GM18517 (cell line): ENCODE results near the gene PHF14.
A peak's percentile ranks its signal among the peaks of the same experiment; 100 is the strongest.
"Not testable (repeated sequence)": the region's sequence is repeated elsewhere in the genome, so short reads cannot be mapped to it uniquely, and the experiment has no call there.

Experiments
- ATAC-seq: cut with Tn5 transposase; IDR thresholded peaks from one replicate; pipeline ENCODE4 v1.9.1; 2021; ENCODE audit warnings: mild to moderate bottlenecking, moderate library complexity; ENCODE audit not compliant: unreplicated experiment

The PHF14 gene

GRCh38 chr7:10973061-10973941 is at the start of gene PHF14:
PHF14 (plus strand) TSS chr7:10973872; CDS start chr7:10974324, 452 bp downstream.
- peak; percentile 95 for ATAC-seq

- no peak for ATAC-seq
Observed at GRCh38 chr7:10924370-10924769, 49.3 kb upstream of the PHF14 start.

- ATAC-seq, result not testable (repeated sequence)
Observed at GRCh38 chr7:10928203-10928602, 45.5 kb upstream of the PHF14 start.

GRCh38 chr7:10930551-10930950 is 43.1 kb upstream of the PHF14 start:
- no peak for ATAC-seq

DNA sequence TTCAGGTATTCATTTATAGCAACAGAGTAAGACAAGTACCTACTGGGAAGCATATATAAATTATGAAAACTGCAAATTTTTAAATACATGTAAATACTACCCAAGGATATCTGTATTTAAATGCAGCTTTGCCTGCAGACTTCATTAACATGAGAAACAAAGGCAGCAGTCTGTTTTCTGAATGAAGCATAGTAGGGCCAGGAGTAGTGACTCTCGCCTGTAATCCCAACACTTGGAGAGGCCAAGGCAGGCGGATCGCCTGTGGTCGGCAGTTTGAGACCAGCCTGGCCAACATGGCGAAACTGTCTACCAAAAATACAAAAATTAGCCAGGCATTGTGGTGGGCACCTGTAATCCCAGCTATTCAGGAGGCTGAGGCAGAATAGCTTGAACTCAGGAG is 42.5 kb upstream of the PHF14 start:
- ATAC-seq, result no peak

- ATAC-seq, result no peak
Observed at GRCh38 chr7:10934292-10934691, 39.4 kb upstream of the PHF14 start.

- peak; percentile 27 for ATAC-seq
Observed at GRCh38 chr7:10939237-10939910, 34.3 kb upstream of the PHF14 start.

- peak; percentile 85 for ATAC-seq
Observed at GRCh38 chr7:10939911-10940703, 33.6 kb upstream of the PHF14 start.

DNA sequence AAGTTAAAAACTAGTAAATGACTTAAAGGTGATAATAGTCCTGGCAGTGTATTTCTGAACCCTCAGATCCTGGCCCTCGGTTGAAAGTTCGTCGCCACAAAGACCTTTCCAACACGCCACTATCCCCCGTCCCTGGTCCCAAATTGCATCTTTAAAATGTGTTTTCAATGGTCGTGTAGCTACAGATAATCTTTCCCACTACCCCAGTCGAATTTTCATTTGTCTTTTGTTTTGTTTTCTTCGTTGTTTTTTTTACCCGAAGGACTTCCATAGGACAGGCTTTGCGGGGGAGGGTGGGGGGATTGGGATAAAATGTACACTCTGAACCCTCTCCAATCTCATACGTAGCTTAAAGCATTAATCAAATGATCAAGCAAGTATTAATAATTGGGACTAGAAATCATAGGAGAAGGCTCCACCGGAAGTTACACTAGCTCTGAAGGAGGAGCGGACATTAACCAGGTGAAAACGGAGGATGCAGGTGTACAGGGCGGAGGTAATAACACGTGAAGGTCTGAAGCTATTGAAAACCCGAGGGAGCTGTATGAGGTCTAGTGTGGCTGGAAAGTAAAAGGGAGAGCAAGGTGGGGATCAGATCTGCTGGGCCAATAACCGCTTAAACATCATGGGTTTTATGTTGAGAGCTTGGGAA is 32.8 kb upstream of the PHF14 start:
- ATAC-seq, result no peak

GRCh38 chr7:10950494-10950893 is 23.2 kb upstream of the PHF14 start:
- no peak for ATAC-seq

DNA sequence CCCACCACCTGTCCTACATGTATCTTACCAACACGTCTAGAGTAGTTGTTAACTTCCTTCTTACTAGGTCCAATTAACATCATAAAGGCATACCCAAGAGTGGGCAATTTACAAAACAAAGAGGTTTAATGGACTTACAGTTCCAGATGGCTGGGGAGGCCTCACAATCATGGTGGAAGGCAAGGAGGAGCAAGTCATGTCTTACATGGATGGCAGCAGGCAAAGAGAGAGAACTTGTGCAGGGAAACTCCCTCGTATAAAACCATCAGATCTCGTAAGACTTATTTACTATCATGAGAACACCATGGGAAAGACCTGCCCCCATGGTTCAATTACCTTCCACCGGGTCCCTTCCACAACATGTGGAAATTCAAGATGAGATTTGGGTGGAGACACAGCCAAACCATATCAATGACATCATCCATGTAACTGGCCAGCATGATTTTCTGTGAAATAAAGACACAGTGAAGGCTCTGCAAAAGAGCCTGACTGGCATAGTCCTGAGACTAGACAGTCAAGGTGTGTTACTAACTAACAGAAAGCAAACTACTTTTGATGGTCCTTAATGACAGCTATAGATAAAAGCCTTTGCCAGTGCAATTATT is 22.6 kb upstream of the PHF14 start:
- not testable (repeated sequence) for ATAC-seq

GRCh38 chr7:10952588-10952987 is 21.1 kb upstream of the PHF14 start:
- no peak for ATAC-seq

DNA sequence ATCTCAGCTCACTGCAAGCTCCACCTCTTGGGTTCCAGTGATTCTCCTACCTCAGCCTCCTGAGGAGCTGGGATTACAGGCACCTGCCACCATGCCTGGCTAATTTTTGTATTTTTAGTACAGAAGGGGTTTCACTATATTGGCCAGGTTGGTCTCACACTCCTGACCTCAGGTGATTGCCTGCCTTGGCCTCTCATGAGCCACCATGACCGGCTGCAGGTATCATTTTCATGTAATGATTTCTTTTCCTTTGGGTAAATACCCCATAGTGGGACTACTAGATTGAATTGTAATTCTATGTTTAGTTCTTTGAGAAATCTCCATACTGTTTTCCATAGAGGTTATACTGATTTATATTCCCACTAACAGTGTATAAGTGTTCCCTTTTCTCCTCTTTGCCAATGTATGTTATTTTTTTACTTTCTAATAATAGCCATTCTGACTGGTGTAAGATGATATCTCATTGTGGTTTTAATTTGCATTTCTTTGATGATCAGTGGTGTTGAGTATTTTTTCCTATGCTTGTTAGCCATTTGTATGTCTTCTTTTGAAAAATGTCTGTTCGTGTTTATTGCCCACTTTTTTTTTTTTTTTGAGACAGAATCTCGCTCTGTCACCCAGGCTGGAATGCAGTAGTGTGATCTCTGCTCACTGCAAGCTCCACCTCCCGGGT is 20.5 kb upstream of the PHF14 start:
- not testable (repeated sequence) for ATAC-seq

DNA sequence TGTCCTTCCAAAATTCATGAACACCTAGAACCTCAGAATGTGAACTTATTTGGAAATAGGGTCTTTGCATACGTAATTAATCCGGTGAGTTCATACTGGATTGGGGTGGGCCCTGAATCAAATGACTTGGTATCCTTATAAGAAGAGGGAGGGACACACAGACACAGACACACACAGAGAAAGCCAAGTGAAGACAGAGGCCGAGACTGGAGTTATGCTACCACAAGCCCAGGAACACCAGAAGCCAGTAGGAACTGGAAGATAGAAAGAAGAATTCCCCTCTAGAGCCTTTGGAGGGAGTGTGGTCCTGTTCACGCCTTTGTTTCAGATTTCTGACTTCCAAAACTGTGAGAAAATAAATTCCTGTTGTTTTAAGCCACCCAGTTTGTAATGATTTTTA is 17.1 kb upstream of the PHF14 start:
- ATAC-seq, result no peak

DNA sequence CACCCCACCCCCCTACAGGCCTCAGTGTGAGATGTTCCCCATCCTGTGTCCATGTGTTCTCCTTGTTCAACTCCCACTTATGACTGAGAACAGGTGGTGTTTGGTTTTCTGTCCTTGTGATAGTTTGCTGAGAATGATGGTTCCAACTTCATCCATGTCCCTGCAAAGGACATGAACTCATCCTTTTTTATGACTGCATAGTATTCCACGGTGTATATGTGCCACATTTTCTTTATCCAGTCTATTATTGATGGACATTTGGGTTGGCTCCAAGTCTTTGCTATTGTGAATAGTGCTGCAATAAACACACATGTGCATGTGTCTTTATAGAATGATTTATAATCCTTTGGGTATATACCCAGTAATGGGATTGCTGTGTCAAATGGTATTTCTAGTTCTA is 13.4 kb upstream of the PHF14 start:
- not testable (repeated sequence) for ATAC-seq

- not testable (repeated sequence) for ATAC-seq
Observed at GRCh38 chr7:10965016-10965415, 8.7 kb upstream of the PHF14 start.

DNA sequence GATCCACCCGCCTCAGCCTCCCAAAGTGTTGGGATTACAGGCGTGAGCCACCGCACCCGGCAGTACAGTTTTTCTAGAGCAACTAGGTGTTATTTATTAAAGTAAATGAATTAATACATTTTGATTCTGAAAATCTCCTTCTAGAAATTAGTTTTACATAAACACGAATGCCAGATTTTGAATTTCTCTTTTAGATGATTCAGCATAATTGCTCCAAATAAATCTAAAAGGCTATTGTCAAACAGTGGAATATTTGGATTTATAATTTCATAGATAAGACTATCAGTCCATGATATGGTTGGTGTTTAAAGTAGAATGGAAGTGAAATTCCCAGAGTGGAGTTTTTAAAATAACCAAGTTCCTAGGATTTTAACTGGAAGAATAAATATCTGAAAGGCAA is 1.5 kb upstream of the PHF14 start:
- ATAC-seq, result no peak

DNA sequence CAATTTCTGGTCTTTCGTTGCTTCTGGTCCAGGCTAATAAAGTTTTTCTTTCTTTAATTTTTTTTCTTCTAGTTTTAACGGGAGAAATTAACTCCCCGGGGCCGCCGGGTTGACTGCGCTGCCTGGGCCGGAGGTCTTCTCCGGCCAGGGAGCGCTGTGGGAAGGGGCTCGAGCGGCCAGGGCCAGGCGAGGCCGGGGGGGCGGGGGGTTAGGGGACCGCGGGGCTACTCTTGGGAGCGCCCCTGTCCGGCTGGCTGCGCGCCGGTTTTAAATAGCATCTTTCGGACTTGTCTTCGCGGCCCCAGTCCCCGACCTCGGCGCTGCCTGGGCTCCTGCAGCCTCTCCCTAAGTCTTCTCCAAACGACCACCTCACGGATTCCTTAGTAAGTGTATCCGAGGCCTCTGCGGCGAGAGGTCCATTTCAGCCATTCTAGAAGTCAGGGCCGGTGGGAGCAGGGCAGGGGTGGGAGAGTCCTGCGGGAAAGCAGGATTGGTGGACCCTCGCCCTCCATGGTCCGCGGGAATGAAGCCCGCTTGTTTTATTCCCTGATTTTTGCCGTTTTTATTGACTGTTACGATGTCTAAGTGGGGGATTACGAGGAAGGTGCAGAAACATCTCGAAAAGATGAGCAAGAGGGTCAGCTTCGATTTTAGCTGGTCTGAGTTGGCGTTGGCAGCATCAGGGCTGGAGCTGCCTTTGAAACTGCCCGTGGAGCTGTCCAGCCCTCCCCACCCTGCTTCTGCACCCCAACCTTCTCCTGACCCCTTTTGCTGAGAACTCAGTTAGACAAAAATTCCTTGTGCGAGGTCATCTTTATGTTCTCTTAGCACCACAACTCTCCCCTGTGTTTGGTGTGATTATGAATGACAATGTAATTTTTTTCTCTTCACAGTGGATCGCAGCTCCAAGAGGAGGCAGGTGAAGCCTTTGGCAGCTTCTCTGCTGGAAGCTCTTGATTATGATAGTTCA is 555 bp downstream of the PHF14 start:
- peak; percentile 19 for ATAC-seq

- no peak for ATAC-seq
Observed at GRCh38 chr7:10977113-10977512, 3.4 kb downstream of the PHF14 start.
